HepG2 (cell line): Measurements from ENCODE around the gene PRSS36. TPM values are rescaled to one million over a fixed set of nuclear protein-coding genes. Genes with fewer than 3 reads are reported as not detected.

Experiments used
- ATAC-seq: fragments of 200-7000 bp; cut with Tn5 transposase; 3 replicates; pipeline ENCODE4 v1.9.1; 2020; ENCODE audit warnings: mild to moderate bottlenecking, moderate library complexity
- BruUV-seq: library from RNA; stranded (reverse); fragments of 400-500 nt; replicated peaks from 2 replicates; lab custom pipeline; 2021; lab: Mats Ljungman, UMichigan
- CTCF ChIA-PET: fragments of 300-600 bp; formaldehyde crosslinking; extraction: SDS; loops from one replicate; lab custom pipeline; 2021; ENCODE audit warnings: low total read pairs, inconsistent platforms, low intra/inter-chr PET ratio; lab: Yijun Ruan, JAX
- POLR2A ChIA-PET: fragments of 350-600 bp; sonication (Branson Sonifier 250); formaldehyde crosslinking; loops from one replicate; lab custom pipeline; 2020; ENCODE audit warnings: antibody characterized with exemption, inconsistent platforms; lab: Yijun Ruan, JAX
- DNase-seq: peaks from one replicate; pipeline ENCODE4 v3.0.0-alpha.2; 2015; ENCODE audit warnings: low spot score
- FAIRE-seq: peaks from 3 replicates; lab custom pipeline; 2011; peaks lifted over from hg19 to GRCh38; lab: Jason Lieb, UNC
- H2AFZ ChIP-seq: one replicate; pipeline ENCODE4 v1.6.1; 2011; ENCODE audit warnings: low read length, inconsistent platforms
- H3K27ac ChIP-seq: fragments of 300-600 bp; 3 replicates; pipeline ENCODE4 v1.8.0; 2011; ENCODE audit warnings: mixed run types, mild to moderate bottlenecking, mixed read lengths, low read length, inconsistent platforms; ENCODE audit not compliant: insufficient read depth; ENCODE audit errors: extremely low read length
- H3K27me3 ChIP-seq, 2 experiments: fragments of 200-600 bp in 1 of 2; 2 replicates in 1 of 2; 3 replicates in 1 of 2; pipeline versions ENCODE4 v1.6.0 to v1.8.0; 2011; ENCODE audit warnings: low read length in 2 of 2, mild to moderate bottlenecking in 2 of 2, moderate library complexity in 2 of 2, inconsistent platforms in 1 of 2; ENCODE audit not compliant: insufficient read depth in 2 of 2, control insufficient read depth in 1 of 2
- H3K36me3 ChIP-seq, 2 experiments: fragments of 200-600 bp in 1 of 2; replicated peaks in 1 of 2; 2 replicates in 1 of 2; 3 replicates in 1 of 2; pipeline versions ENCODE4 v1.5.1 to v1.8.0; 2011; ENCODE audit warnings: low read length in 2 of 2, inconsistent platforms in 1 of 2; ENCODE audit not compliant: insufficient read depth in 2 of 2, control insufficient read depth in 1 of 2
- H3K4me1 ChIP-seq: 2 replicates; pipeline ENCODE4 v1.5.1; 2012; ENCODE audit warnings: low read length, inconsistent platforms; ENCODE audit not compliant: insufficient read depth
- H3K4me2 ChIP-seq: 2 replicates; pipeline ENCODE4 v1.6.0; 2011; ENCODE audit warnings: low read depth, low read length, inconsistent platforms
- H3K4me3 ChIP-seq, 3 experiments: fragments of 200-600 bp in 1 of 3; sonication (generic), shearing (Covaris generic) in 1 of 3; replicated peaks in 1 of 3; 2 replicates each; pipeline ENCODE4 v1.5.1; 2011 to 2016; ENCODE audit warnings: low read length in 3 of 3, inconsistent platforms in 2 of 3, low read depth in 2 of 3, mild to moderate bottlenecking in 2 of 3, control low read depth in 1 of 3, mixed read lengths in 1 of 3; ENCODE audit not compliant: insufficient read depth in 1 of 3
- H3K79me2 ChIP-seq: one replicate; pipeline ENCODE4 v1.6.1; 2011; ENCODE audit warnings: low read length, inconsistent platforms; ENCODE audit not compliant: insufficient read depth
- H3K9ac ChIP-seq: 2 replicates; pipeline ENCODE4 v1.6.0; 2011; ENCODE audit warnings: mild to moderate bottlenecking, low read depth, low read length, inconsistent platforms; ENCODE audit not compliant: insufficient read depth
- H3K9me3 ChIP-seq: 2 replicates; pipeline ENCODE4 v1.5.1; 2012; ENCODE audit warnings: mild to moderate bottlenecking, low read length
- H4K20me1 ChIP-seq: 2 replicates; pipeline ENCODE4 v1.6.0; 2011; ENCODE audit warnings: inconsistent platforms, mild to moderate bottlenecking, low read length, moderate library complexity; ENCODE audit not compliant: insufficient read depth
- CC2D1A ChIP-seq: sonication (generic); formaldehyde crosslinking; IDR thresholded peaks from 2 replicates; pipeline ENCODE4 v1.8.1; 2023; ENCODE audit warnings: mild to moderate bottlenecking, missing genetic modification reagents
- DMTF1 ChIP-seq: sonication (generic); formaldehyde crosslinking; IDR thresholded peaks from 2 replicates; pipeline ENCODE4 v1.4.0; 2020; ENCODE audit warnings: mild to moderate bottlenecking, missing genetic modification reagents
- KDM5B ChIP-seq: sonication (generic); formaldehyde crosslinking; IDR thresholded peaks from 2 replicates; pipeline ENCODE4 v1.4.0; 2020; ENCODE audit warnings: missing genetic modification reagents, mild to moderate bottlenecking, borderline replicate concordance
- KIAA2018 ChIP-seq: sonication (generic); formaldehyde crosslinking; IDR thresholded peaks from 2 replicates; pipeline ENCODE4 v1.5.0; 2020; ENCODE audit warnings: mild to moderate bottlenecking, missing genetic modification reagents, borderline replicate concordance
- RNF2 ChIP-seq: fragments of 450-650 bp; conservative IDR thresholded peaks from 2 replicates; pipeline ENCODE4 v1.6.1; 2016; ENCODE audit warnings: low read depth
- YEATS4 ChIP-seq: sonication (generic); formaldehyde crosslinking; IDR thresholded peaks from 2 replicates; pipeline ENCODE4 v1.4.0; 2020; ENCODE audit warnings: missing genetic modification reagents, borderline replicate concordance
- ZC3H4 ChIP-seq: sonication (generic); formaldehyde crosslinking; IDR thresholded peaks from 2 replicates; pipeline ENCODE4 v1.4.0; 2020; ENCODE audit warnings: missing genetic modification reagents, borderline replicate concordance
- ZFYVE20 ChIP-seq: sonication (generic); formaldehyde crosslinking; IDR thresholded peaks from 2 replicates; pipeline ENCODE4 v1.8.0; 2023; ENCODE audit warnings: low read depth, mild to moderate bottlenecking, moderate library complexity, missing genetic modification reagents, borderline replicate concordance
- ZMAT3 ChIP-seq: sonication (generic); formaldehyde crosslinking; conservative IDR thresholded peaks from 2 replicates; pipeline ENCODE4 v1.7.0; 2021; ENCODE audit warnings: missing genetic modification reagents
- ZNF496 ChIP-seq: sonication (generic); formaldehyde crosslinking; IDR thresholded peaks from 2 replicates; pipeline ENCODE4 v1.8.1; 2023; ENCODE audit warnings: mild to moderate bottlenecking, moderate library complexity, missing genetic modification reagents; ENCODE audit not compliant: insufficient replicate concordance
- WGBS: methylation state at CpG from one replicate; pipeline ENCODE4 v1.1.6; 2017; ENCODE audit warnings: low lambda C conversion rate; 5-methylcytosine and 5-hydroxymethylcytosine counted together
- in situ Hi-C: cut with HindIII; loops from 2 replicates; pipeline ENCODE4 v1.10.0; 2017; ENCODE audit warnings: low pct_unique_long_range_greater_than_20kb; ENCODE audit not compliant: extremely low pct_ligation_motif_present
- intact Hi-C: fragments of 100-400 bp; cut with micrococcal nuclease; formaldehyde crosslinking; loops from one replicate; pipeline ENCODE4 v1.10.0; 2022; ENCODE audit not compliant: unreplicated experiment
- polyA plus RNA-seq, 8 experiments: library from polyadenylated mRNA; depleted of rRNA in 3 of 8; stranded (reverse) in 7 of 8; unstranded in 1 of 8; fragments of >200 nt; fragmentation: Illumina TruSeq in 4 of 8; extraction: Trizol in 4 of 8; gene quantifications; 2 replicates each; pipeline versions ENCODE4 v1.2.1 to v1.2.3, GENCODE V29; 2011 to 2016; ENCODE audit warnings: low read depth in 4 of 8, missing spikeins in 1 of 8, mixed read lengths in 1 of 8; ENCODE audit not compliant: insufficient read depth in 1 of 8
- total RNA-seq, 5 experiments: library from RNA; depleted of rRNA; stranded (reverse); fragments of >200 nt; fragmentation: Illumina TruSeq; extraction: Trizol; gene quantifications; 2 replicates each; pipeline ENCODE4 v1.2.3, GENCODE V29; 2016; ENCODE audit warnings: low read depth in 1 of 5
- TF ChIP-seq, protein P1 (sequence below): sonication (generic); IDR thresholded peaks from 2 replicates; pipeline ENCODE4 v1.6.1; 2016; ENCODE audit warnings: low read depth, borderline replicate concordance

PRSS36 gene
- total and polyA plus RNA-seq, 2 of the 13 experiments (the other 11 are each of a cell fraction or from before 2014, with no cell fraction given): 1.5 to 2.1 TPM

DNA sequence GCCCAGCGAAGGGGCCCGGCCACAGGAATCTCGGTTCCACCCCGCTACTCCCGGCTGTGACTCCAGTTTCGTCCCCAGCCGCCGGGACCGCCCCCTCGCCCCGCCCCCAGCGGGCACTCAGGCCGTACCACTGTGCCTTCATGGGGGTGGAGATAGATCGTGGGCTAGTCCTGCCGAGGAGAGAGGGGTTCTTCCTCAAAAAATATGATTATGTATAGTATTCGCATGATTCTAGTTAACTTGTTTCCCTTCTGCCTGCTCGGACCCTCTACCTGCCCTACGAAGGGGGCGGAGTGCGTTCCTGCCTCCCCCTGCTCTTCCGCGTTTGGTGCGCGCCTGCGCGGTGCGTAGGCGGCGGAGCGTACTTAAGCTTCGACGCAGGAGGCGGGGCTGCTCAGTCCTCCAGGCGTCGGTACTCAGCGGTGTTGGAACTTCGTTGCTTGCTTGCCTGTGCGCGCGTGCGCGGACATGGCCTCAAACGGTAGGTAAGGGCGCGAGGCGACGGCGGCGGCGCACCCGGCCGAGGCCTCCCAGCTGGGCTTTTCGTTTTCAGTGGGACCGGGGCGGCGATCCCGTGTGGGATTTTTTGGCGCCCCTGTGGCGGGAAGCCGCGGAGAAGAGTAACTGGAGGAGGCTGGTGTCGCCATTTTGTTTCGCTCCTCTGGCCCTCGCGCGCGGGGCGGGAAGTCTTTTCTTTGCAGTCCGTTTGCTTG lies 30.0 kb upstream of the PRSS36 start, which contains the start of gene FUS:
Gene FUS (plus strand): TSS at position 393 of the 713 bp plus-strand sequence. CDS start 76 bp downstream, at position 469.
- CTCF ChIA-PET: no interaction called here
- DNase-seq (peak; percentile 84), FAIRE-seq (peak; percentile 48), ATAC-seq (peak; percentile 74)
- H3K4me3 ChIP-seq: peak within 1 kb of the TSS; percentile 90 to 93 (median 93)
- peaks cover 50% of the 10 kb centered on the region for H3K4me1 ChIP-seq
- H3K27me3 ChIP-seq: no peaks in the 10 kb centered on the region; a peak in 1 of 5 replicates
- peak within 1 kb of the TSS; percentile 90 for H3K4me2 ChIP-seq
- H3K9me3 ChIP-seq: no peaks in the 10 kb centered on the region
- no TSS peak for BruUV-seq
- peak within 1 kb of the TSS; percentile 94 for H3K27ac ChIP-seq
- H2AFZ ChIP-seq: peak within 1 kb of the TSS; percentile 8
- intact Hi-C loops: no loop called here
- in situ Hi-C loops: no loop called here
- peaks cover 53% of the 10 kb centered on the region for H3K79me2 ChIP-seq
- H3K9ac ChIP-seq: peak within 1 kb of the TSS; percentile 98
- POLR2A ChIA-PET: interaction anchor here (0.5 to 2.5 kb wide), 46 partner anchors 9 to 533 kb away, joined by 3 to 65 read pairs (median 6); partner anchors contain the start of genes ARMC5, HSD3B7, KAT8 and PHKG2
- peaks cover 16 to 31% of the 10 kb centered on the region in 2 experiments for H3K36me3 ChIP-seq
- H4K20me1 ChIP-seq: peaks cover 44% of the 10 kb centered on the region
- under 1% methylated on average over 33 of the region's 69 CpGs for WGBS
- TF ChIP-seq YEATS4 (CRISPR knock-in tag) (peak; percentile 96), CC2D1A (CRISPR knock-in tag) (no peak), ZNF496 (CRISPR knock-in tag) (no peak), RNF2 (0 out of 2 replicates have a peak, but pooled peaks have one; percentile 36), DMTF1 (CRISPR knock-in tag) (0 out of 2 replicates have a peak, but pooled peaks have one; percentile 87), ZFYVE20 (CRISPR knock-in tag) (peak; percentile 75), ZC3H4 (CRISPR knock-in tag) (peak; percentile 86), ZMAT3 (peak; percentile 98; the same call in 1 of the 2 replicates), KIAA2018 (CRISPR knock-in tag) (no peak), KDM5B (CRISPR knock-in tag) (peak; percentile 67; the same call in 1 of the 2 replicates)
- TF ChIP-seq, protein P1, sequence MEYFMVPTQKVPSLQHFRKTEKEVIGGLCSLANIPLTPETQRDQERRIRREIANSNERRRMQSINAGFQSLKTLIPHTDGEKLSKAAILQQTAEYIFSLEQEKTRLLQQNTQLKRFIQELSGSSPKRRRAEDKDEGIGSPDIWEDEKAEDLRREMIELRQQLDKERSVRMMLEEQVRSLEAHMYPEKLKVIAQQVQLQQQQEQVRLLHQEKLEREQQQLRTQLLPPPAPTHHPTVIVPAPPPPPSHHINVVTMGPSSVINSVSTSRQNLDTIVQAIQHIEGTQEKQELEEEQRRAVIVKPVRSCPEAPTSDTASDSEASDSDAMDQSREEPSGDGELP: 0 out of 2 replicates have a peak, but pooled peaks have one; percentile 10
